ENCODE data around the gene MT1X.
"Not testable (repeated sequence)": the region's sequence is repeated elsewhere in the genome, so short reads cannot be mapped to it uniquely, and the experiment has no call there.

The MT1X gene

GRCh38 chr16:56664506-56664905, 17.8 kb upstream of the MT1X start:
- in situ Hi-C loops (cut with HindIII; ENCODE audit: low pct_unique_long_range_greater_than_20kb, low sequenced_read_pairs): no loop called here
- no peak for TF ChIP-seq JUND (IDR thresholded peaks at IDR 0.05; ENCODE audit: low read depth)
- DNase-seq (ENCODE audit: low read depth in 1 of 2, low spot score in 1 of 2): no peak

- in situ Hi-C loops (cut with HindIII; ENCODE audit: low pct_unique_long_range_greater_than_20kb, low sequenced_read_pairs): not testable (repeated sequence)
- DNase-seq (ENCODE audit: low read depth in 1 of 2, low spot score in 1 of 2): peak in 1 of 2 experiments; percentile 41
Observed at GRCh38 chr16:56665286-56666261, 16.7 kb upstream of the MT1X start.

GRCh38 chr16:56667581-56668571, 14.4 kb upstream of the MT1X start, which contains the start of gene MT1G:
MT1G (minus strand) TSS chr16:56668065; CDS start chr16:56667993, 72 bp downstream.
- DNase-seq (ENCODE audit: low read depth in 1 of 2, low spot score in 1 of 2): no peak
- in situ Hi-C loops (cut with HindIII; ENCODE audit: low pct_unique_long_range_greater_than_20kb, low sequenced_read_pairs): no loop called here
- TF ChIP-seq JUND (IDR thresholded peaks at IDR 0.05; ENCODE audit: low read depth): no peak

GRCh38 chr16:56669005-56669839, 13.0 kb upstream of the MT1X start, which contains the start of gene MT1H:
MT1H (plus strand) TSS chr16:56669814; CDS start chr16:56669885, 71 bp downstream.
- TF ChIP-seq JUND (IDR thresholded peaks at IDR 0.05; ENCODE audit: low read depth): no peak
- DNase-seq (ENCODE audit: low read depth in 1 of 2, low spot score in 1 of 2): no peak
- in situ Hi-C loops (cut with HindIII; ENCODE audit: low pct_unique_long_range_greater_than_20kb, low sequenced_read_pairs): no loop called here

GRCh38 chr16:56669840-56670619, 12.2 kb upstream of the MT1X start:
- DNase-seq (ENCODE audit: low read depth in 1 of 2, low spot score in 1 of 2): no peak
- in situ Hi-C loops (cut with HindIII; ENCODE audit: low pct_unique_long_range_greater_than_20kb, low sequenced_read_pairs): no loop called here
- TF ChIP-seq JUND (IDR thresholded peaks at IDR 0.05; ENCODE audit: low read depth): no peak

- TF ChIP-seq JUND (IDR thresholded peaks at IDR 0.05; ENCODE audit: low read depth): no peak
- in situ Hi-C loops (cut with HindIII; ENCODE audit: low pct_unique_long_range_greater_than_20kb, low sequenced_read_pairs): no loop called here
- DNase-seq (ENCODE audit: low read depth in 1 of 2, low spot score in 1 of 2): no peak
Observed at GRCh38 chr16:56670620-56670934, 11.7 kb upstream of the MT1X start.

GRCh38 chr16:56671691-56672090, 10.6 kb upstream of the MT1X start:
- in situ Hi-C loops (cut with HindIII; ENCODE audit: low pct_unique_long_range_greater_than_20kb, low sequenced_read_pairs); DNase-seq (ENCODE audit: low read depth in 1 of 2, low spot score in 1 of 2): not testable (repeated sequence)

GRCh38 chr16:56672171-56672570, 10.1 kb upstream of the MT1X start:
- DNase-seq (ENCODE audit: low read depth in 1 of 2, low spot score in 1 of 2); in situ Hi-C loops (cut with HindIII; ENCODE audit: low pct_unique_long_range_greater_than_20kb, low sequenced_read_pairs): not testable (repeated sequence)

- DNase-seq (ENCODE audit: low read depth in 1 of 2, low spot score in 1 of 2): no peak
- in situ Hi-C loops (cut with HindIII; ENCODE audit: low pct_unique_long_range_greater_than_20kb, low sequenced_read_pairs): no loop called here
- TF ChIP-seq JUND (IDR thresholded peaks at IDR 0.05; ENCODE audit: low read depth): no peak
Observed at GRCh38 chr16:56672761-56673536, 9.3 kb upstream of the MT1X start.

- no peak for TF ChIP-seq JUND (IDR thresholded peaks at IDR 0.05; ENCODE audit: low read depth)
- in situ Hi-C loops (cut with HindIII; ENCODE audit: low pct_unique_long_range_greater_than_20kb, low sequenced_read_pairs): no loop called here
- DNase-seq (ENCODE audit: low read depth in 1 of 2, low spot score in 1 of 2): peak in 1 of 2 experiments; percentile 57
Observed at GRCh38 chr16:56673921-56674320, 8.3 kb upstream of the MT1X start.

GRCh38 chr16:56674570-56674969, 7.7 kb upstream of the MT1X start:
- in situ Hi-C loops (cut with HindIII; ENCODE audit: low pct_unique_long_range_greater_than_20kb, low sequenced_read_pairs): not testable (repeated sequence)

More at GRCh38 chr16:56674570-56674969, 7.7 kb upstream of the MT1X start:
- not testable (repeated sequence) for DNase-seq (ENCODE audit: low read depth in 1 of 2, low spot score in 1 of 2)

All from T47D (cell line).